ENCODE data around the gene RFX1.

RFX1 gene

DNA sequence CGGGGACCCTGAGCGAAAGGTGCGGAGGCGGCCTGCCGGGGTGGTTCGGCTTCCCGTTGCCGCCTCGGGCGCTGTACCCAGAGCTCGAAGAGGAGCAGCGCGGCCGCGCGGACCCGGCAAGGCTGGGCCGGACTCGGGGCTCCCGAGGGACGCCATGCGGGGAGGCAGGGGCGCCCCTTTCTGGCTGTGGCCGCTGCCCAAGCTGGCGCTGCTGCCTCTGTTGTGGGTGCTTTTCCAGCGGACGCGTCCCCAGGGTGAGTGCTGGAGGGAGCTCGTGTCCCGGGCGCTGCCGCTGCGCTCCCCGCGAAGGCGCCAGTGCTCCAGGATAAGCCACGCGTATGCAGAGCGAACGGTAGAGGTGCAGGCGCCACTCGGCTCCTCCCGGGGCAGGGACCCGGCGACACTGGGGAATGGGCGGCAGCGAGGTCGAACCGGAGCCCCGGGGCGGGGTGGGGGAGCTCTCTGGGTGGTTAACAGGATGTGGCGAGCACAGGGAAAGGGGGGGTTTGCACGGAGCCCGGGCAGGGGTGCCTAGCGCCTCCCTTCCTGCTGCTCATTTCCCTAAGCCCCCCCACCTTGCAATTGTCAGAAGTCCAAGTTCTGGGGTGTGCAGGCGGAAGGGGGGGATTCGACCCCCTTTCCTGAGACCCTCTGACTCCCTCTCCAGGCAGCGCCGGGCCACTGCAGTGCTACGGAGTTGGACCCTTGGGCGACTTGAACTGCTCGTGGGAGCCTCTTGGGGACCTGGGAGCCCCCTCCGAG is 25.8 kb upstream of the RFX1 start, which contains the start of gene IL27RA (continued):
- TF ChIP-seq, protein P1, sequence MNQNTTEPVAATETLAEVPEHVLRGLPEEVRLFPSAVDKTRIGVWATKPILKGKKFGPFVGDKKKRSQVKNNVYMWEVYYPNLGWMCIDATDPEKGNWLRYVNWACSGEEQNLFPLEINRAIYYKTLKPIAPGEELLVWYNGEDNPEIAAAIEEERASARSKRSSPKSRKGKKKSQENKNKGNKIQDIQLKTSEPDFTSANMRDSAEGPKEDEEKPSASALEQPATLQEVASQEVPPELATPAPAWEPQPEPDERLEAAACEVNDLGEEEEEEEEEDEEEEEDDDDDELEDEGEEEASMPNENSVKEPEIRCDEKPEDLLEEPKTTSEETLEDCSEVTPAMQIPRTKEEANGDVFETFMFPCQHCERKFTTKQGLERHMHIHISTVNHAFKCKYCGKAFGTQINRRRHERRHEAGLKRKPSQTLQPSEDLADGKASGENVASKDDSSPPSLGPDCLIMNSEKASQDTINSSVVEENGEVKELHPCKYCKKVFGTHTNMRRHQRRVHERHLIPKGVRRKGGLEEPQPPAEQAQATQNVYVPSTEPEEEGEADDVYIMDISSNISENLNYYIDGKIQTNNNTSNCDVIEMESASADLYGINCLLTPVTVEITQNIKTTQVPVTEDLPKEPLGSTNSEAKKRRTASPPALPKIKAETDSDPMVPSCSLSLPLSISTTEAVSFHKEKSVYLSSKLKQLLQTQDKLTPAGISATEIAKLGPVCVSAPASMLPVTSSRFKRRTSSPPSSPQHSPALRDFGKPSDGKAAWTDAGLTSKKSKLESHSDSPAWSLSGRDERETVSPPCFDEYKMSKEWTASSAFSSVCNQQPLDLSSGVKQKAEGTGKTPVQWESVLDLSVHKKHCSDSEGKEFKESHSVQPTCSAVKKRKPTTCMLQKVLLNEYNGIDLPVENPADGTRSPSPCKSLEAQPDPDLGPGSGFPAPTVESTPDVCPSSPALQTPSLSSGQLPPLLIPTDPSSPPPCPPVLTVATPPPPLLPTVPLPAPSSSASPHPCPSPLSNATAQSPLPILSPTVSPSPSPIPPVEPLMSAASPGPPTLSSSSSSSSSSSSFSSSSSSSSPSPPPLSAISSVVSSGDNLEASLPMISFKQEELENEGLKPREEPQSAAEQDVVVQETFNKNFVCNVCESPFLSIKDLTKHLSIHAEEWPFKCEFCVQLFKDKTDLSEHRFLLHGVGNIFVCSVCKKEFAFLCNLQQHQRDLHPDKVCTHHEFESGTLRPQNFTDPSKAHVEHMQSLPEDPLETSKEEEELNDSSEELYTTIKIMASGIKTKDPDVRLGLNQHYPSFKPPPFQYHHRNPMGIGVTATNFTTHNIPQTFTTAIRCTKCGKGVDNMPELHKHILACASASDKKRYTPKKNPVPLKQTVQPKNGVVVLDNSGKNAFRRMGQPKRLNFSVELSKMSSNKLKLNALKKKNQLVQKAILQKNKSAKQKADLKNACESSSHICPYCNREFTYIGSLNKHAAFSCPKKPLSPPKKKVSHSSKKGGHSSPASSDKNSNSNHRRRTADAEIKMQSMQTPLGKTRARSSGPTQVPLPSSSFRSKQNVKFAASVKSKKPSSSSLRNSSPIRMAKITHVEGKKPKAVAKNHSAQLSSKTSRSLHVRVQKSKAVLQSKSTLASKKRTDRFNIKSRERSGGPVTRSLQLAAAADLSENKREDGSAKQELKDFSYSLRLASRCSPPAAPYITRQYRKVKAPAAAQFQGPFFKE (tag by site-specific recombination; IDR thresholded peaks at IDR 0.05; ENCODE audit: borderline replicate concordance) = no peak
- peak; percentile 57; the same call in 1 of the 2 replicates for TF ChIP-seq ZXDB (tag by site-specific recombination; IDR thresholded peaks at IDR 0.05)
- TF ChIP-seq PRDM10 (tag by site-specific recombination; IDR thresholded peaks at IDR 0.05) = peak; percentile 56
- TF ChIP-seq, protein P2, sequence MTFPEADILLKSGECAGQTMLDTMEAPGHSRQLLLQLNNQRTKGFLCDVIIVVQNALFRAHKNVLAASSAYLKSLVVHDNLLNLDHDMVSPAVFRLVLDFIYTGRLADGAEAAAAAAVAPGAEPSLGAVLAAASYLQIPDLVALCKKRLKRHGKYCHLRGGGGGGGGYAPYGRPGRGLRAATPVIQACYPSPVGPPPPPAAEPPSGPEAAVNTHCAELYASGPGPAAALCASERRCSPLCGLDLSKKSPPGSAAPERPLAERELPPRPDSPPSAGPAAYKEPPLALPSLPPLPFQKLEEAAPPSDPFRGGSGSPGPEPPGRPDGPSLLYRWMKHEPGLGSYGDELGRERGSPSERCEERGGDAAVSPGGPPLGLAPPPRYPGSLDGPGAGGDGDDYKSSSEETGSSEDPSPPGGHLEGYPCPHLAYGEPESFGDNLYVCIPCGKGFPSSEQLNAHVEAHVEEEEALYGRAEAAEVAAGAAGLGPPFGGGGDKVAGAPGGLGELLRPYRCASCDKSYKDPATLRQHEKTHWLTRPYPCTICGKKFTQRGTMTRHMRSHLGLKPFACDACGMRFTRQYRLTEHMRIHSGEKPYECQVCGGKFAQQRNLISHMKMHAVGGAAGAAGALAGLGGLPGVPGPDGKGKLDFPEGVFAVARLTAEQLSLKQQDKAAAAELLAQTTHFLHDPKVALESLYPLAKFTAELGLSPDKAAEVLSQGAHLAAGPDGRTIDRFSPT (tag by site-specific recombination; IDR thresholded peaks at IDR 0.05) = peak; percentile 42; the same call in 1 of the 2 replicates
- TF ChIP-seq, protein P3, sequence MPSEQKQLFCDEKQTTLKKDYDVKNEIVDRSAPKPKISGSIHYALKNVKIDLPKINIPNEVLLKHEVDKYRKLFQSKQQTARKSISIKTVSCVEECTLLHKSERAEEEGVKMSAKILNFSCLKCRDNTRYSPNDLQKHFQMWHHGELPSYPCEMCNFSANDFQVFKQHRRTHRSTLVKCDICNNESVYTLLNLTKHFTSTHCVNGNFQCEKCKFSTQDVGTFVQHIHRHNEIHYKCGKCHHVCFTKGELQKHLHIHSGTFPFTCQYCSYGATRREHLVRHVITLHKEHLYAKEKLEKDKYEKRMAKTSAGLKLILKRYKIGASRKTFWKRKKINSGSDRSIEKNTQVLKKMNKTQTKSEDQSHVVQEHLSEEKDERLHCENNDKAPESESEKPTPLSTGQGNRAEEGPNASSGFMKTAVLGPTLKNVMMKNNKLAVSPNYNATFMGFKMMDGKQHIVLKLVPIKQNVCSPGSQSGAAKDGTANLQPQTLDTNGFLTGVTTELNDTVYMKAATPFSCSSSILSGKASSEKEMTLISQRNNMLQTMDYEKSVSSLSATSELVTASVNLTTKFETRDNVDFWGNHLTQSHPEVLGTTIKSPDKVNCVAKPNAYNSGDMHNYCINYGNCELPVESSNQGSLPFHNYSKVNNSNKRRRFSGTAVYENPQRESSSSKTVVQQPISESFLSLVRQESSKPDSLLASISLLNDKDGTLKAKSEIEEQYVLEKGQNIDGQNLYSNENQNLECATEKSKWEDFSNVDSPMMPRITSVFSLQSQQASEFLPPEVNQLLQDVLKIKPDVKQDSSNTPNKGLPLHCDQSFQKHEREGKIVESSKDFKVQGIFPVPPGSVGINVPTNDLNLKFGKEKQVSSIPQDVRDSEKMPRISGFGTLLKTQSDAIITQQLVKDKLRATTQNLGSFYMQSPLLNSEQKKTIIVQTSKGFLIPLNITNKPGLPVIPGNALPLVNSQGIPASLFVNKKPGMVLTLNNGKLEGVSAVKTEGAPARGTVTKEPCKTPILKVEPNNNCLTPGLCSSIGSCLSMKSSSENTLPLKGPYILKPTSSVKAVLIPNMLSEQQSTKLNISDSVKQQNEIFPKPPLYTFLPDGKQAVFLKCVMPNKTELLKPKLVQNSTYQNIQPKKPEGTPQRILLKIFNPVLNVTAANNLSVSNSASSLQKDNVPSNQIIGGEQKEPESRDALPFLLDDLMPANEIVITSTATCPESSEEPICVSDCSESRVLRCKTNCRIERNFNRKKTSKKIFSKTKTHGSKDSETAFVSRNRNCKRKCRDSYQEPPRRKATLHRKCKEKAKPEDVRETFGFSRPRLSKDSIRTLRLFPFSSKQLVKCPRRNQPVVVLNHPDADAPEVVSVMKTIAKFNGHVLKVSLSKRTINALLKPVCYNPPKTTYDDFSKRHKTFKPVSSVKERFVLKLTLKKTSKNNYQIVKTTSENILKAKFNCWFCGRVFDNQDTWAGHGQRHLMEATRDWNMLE (tag by site-specific recombination; conservative IDR thresholded peaks at IDR 0.05; ENCODE audit: low read depth) = no peak
- TF ChIP-seq ZBTB26 (tag by site-specific recombination; optimal IDR thresholded peaks at IDR 0.05) = peak; percentile 81
- TF ChIP-seq ZBTB17 (tag by site-specific recombination; IDR thresholded peaks at IDR 0.05) = peak; percentile 59
- peak; percentile 76 for TF ChIP-seq ZNF600 (tag by site-specific recombination; IDR thresholded peaks at IDR 0.05)
- TF ChIP-seq HOXC10 (CRISPR knock-in tag; IDR thresholded peaks at IDR 0.05) = no peak
- peak; percentile 70; the same call in 1 of the 2 replicates for TF ChIP-seq ZNF561 (tag by site-specific recombination; IDR thresholded peaks at IDR 0.05; ENCODE audit: borderline replicate concordance)
- peak; percentile 48; the same call in 1 of the 2 replicates for TF ChIP-seq ZBTB11 (tag by site-specific recombination; conservative IDR thresholded peaks at IDR 0.05; ENCODE audit: low read depth)
- TF ChIP-seq KLF9 (tag by site-specific recombination; IDR thresholded peaks at IDR 0.05; ENCODE audit: low read depth) = peak; percentile 51; the same call in 1 of the 2 replicates
- peak; percentile 82 for TF ChIP-seq ZNF423 (tag by site-specific recombination; IDR thresholded peaks at IDR 0.05)
